GM20000 (cell line): ENCODE measurements around the gene MORC2.

Source experiments
- DNase-seq: peaks from one replicate; pipeline ENCODE4 v3.0.0; 2012; ENCODE audit warnings: low spot score
- CTCF ChIP-seq: IDR thresholded peaks from 2 replicates; pipeline ENCODE4 v1.5.1; 2012; ENCODE audit warnings: mild to moderate bottlenecking, control low read depth; ENCODE audit errors: extremely low read depth, missing control alignments

Gene MORC2

GRCh38 chr22:30887861-30888260, 80.7 kb downstream of the MORC2 start:
- TF ChIP-seq CTCF = no peak
- no peak for DNase-seq

GRCh38 chr22:30887453-30887852, 81.1 kb downstream of the MORC2 start:
- no peak for DNase-seq
- no peak for TF ChIP-seq CTCF

GRCh38 chr22:30885591-30885990, 83.0 kb downstream of the MORC2 start:
- DNase-seq = no peak
- no peak for TF ChIP-seq CTCF

DNA sequence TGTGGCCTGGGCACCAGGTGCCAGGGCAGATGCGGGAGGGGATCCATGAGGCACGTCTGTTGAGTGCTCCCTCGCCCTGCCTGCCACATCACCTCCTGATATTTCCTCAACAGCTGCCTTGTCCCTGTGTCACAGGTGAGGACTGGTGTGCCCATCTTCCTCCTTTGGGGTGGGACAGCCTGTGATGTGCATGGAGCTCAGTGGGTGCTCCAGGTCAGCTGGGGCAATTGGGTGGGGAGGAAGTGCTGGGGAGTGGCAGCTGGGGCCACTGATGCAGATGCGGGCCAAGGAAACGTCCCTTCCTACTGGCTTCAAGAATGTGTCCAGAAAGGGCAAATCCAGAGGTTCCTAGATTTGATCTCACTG, 83.6 kb downstream of the MORC2 start:
- DNase-seq = no peak
- no peak for TF ChIP-seq CTCF

GRCh38 chr22:30884211-30885000, 84.2 kb downstream of the MORC2 start:
- TF ChIP-seq CTCF = no peak
- DNase-seq = no peak

DNA sequence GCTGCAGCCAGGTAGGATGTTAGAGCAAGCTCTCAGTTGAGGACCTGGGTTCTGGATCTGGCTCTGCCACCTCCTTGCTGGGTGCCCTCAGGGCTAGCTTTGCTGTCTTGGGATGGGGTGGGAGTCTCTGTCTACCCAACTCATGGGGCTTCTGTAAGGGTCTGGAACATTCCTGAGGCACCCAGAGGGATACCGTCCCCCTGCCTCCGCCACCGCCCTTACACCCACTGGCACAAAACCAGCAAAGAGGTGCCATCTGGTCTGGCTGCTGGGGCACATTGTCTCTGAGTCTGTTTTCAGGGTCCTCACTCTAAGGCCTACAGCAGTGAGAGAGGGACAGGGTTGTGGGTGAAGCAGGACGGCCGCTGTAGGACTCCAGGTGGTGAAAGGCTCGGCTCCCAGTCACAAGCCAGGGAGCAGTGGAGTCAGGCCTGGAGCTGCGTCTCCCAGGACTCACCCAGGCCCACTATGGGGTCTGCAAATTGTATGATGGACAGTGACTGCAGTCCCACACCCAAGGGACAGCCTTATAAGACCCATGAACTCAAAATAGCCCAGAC, 84.9 kb downstream of the MORC2 start:
- no peak for TF ChIP-seq CTCF
- no peak for DNase-seq

DNA sequence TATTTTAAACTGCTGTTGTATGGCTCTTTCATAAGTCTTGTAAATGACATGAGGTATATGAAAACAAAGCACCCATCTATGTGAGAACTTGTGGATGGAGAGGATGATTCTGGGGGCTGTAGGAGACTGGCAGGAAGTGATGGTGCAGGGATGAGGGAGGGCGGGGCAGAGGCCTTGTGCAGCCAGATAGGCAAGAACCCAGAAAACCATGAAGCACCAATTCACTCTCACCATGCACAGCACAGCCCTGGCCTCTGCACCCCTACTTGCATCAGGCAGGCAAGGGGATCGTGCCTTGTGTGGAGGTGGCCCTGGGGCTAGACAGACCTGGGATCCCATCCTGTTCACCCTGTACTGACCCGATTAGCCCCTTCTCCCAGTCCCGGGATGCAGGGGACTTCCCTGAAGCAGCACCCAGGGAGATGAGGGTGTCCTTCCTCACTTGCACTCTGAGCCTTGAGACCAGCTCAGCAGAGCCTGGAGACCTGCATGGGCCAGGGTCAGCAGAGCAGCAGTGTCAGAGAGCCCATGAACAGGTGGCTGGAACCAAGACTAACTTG, 85.5 kb downstream of the MORC2 start:
- no peak for DNase-seq
- TF ChIP-seq CTCF = no peak
